GM12878 (cell line): ENCODE measurements around the gene DRICH1. TPM values are rescaled to one million over a fixed set of nuclear protein-coding genes. Genes with fewer than 3 reads are reported as not detected.

ENCODE experiments used
- ATAC-seq: fragments of 200-7000 bp; cut with Tn5 transposase; 3 replicates; pipeline ENCODE4 v1.9.1; 2020; ENCODE audit warnings: mild to moderate bottlenecking, moderate library complexity
- BruUV-seq: library from RNA; stranded (reverse); fragments of 400-500 nt; replicated peaks from 2 replicates; lab custom pipeline; 2021; lab: Mats Ljungman, UMichigan
- CTCF ChIA-PET: fragments of 300-600 bp; sonication (Branson Sonifier 250); formaldehyde crosslinking; extraction: SDS; loops from one replicate; lab custom pipeline; 2021; ENCODE audit warnings: inconsistent platforms; lab: Yijun Ruan, JAX
- POLR2A ChIA-PET: fragments of 350-600 bp; formaldehyde crosslinking; extraction: SDS; loops from one replicate; lab custom pipeline; 2021; ENCODE audit warnings: inconsistent platforms; lab: Charles Lee
- RAD21 ChIA-PET: fragments of 300-600 bp; sonication (Branson Sonifier 250); formaldehyde crosslinking; loops from one replicate; lab custom pipeline; 2023; ENCODE audit warnings: antibody characterized with exemption; ENCODE audit not compliant: unreplicated experiment; lab: Charles Lee
- SMC1A ChIA-PET: fragments of 300-600 bp; sonication (Branson Sonifier 250); formaldehyde crosslinking; loops from one replicate; lab custom pipeline; 2023; ENCODE audit not compliant: unreplicated experiment, uncharacterized antibody; lab: Charles Lee
- DNase-seq: peaks from one replicate; pipeline ENCODE4 v3.0.0-alpha.2; 2011; ENCODE audit warnings: low read depth, low spot score
- FAIRE-seq: peaks from 3 replicates; lab custom pipeline; 2011; peaks lifted over from hg19 to GRCh38; lab: Jason Lieb, UNC
- H2AFZ ChIP-seq: 2 replicates; pipeline ENCODE4 v1.6.0; 2011; ENCODE audit warnings: low read depth, low read length, control low read depth; ENCODE audit not compliant: control insufficient read depth
- H3K27ac ChIP-seq: 2 replicates; pipeline ENCODE4 v1.5.1; 2011; ENCODE audit warnings: control low read depth; ENCODE audit not compliant: control insufficient read depth, insufficient read depth
- H3K27me3 ChIP-seq, 2 experiments: replicated peaks in 1 of 2; 2 replicates each; pipeline versions ENCODE4 v1.6.0 to v1.6.1; 2011; ENCODE audit warnings: low read length in 1 of 2; ENCODE audit not compliant: control insufficient read depth in 2 of 2, insufficient read depth in 2 of 2
- H3K36me3 ChIP-seq, 2 experiments: 2 replicates each; pipeline ENCODE4 v1.5.1; 2011; ENCODE audit warnings: low read length in 1 of 2; ENCODE audit not compliant: control insufficient read depth in 2 of 2, insufficient read depth in 2 of 2
- H3K4me1 ChIP-seq: 2 replicates; pipeline ENCODE4 v1.6.1; 2011; ENCODE audit warnings: mild to moderate bottlenecking, low read length, moderate library complexity, mixed read lengths; ENCODE audit not compliant: control insufficient read depth, insufficient read depth
- H3K4me2 ChIP-seq: 2 replicates; pipeline ENCODE4 v1.6.0; 2011; ENCODE audit warnings: control low read depth; ENCODE audit not compliant: control insufficient read depth, insufficient read depth
- H3K4me3 ChIP-seq: fragments of 200-600 bp; sonication (generic); 2 replicates; pipeline ENCODE4 v1.5.1; 2016
- H3K79me2 ChIP-seq: 2 replicates; pipeline ENCODE4 v1.6.0; 2011; ENCODE audit warnings: low read length; ENCODE audit not compliant: control insufficient read depth, insufficient read depth
- H3K9ac ChIP-seq: 2 replicates; pipeline ENCODE4 v1.8.0; 2011; ENCODE audit warnings: low read length, control low read depth, mixed read lengths; ENCODE audit not compliant: control insufficient read depth, insufficient read depth
- H3K9me3 ChIP-seq: replicated peaks from 3 replicates; pipeline ENCODE4 v1.5.1; 2011; ENCODE audit warnings: mild to moderate bottlenecking, low read length; ENCODE audit not compliant: control insufficient read depth, insufficient read depth
- H4K20me1 ChIP-seq: 2 replicates; pipeline ENCODE4 v1.6.0; 2011; ENCODE audit not compliant: control insufficient read depth, insufficient read depth
- BACH1 ChIP-seq: fragments of 450-650 bp; IDR thresholded peaks from 2 replicates; pipeline ENCODE4 v1.6.1; 2017; ENCODE audit warnings: mild to moderate bottlenecking, borderline replicate concordance
- BCL11A ChIP-seq: IDR thresholded peaks from 2 replicates; pipeline ENCODE4 v1.6.1; 2011; ENCODE audit warnings: low read depth, low read length
- BRCA1 ChIP-seq: IDR thresholded peaks from 2 replicates; pipeline ENCODE4 v1.6.1; 2011; ENCODE audit warnings: low read depth, low read length, improper control_type of control experiment
- CBFB ChIP-seq: IDR thresholded peaks from 2 replicates; pipeline ENCODE4 v1.6.1; 2016; ENCODE audit warnings: antibody characterized with exemption, low read depth
- EZH2 ChIP-seq: IDR thresholded peaks from 2 replicates; pipeline ENCODE4 v1.6.1; 2012; ENCODE audit warnings: low read depth, mild to moderate bottlenecking, control low read depth, inconsistent platforms, low read length, borderline replicate concordance; ENCODE audit not compliant: control insufficient read depth
- MYB ChIP-seq: fragments of 150-350 bp; IDR thresholded peaks from 2 replicates; pipeline ENCODE4 v1.6.1; 2014; ENCODE audit warnings: mild to moderate bottlenecking, low read depth, low read length, borderline replicate concordance
- NBN ChIP-seq: fragments of 450-650 bp; IDR thresholded peaks from 2 replicates; pipeline ENCODE4 v1.6.1; 2016
- RBBP5 ChIP-seq: fragments of 200-600 bp; sonication (generic); conservative IDR thresholded peaks from 2 replicates; pipeline ENCODE4 v1.6.1; 2016
- WGBS: methylation state at CpG from one replicate; pipeline ENCODE4 v1.1.6; 2016; ENCODE audit warnings: low lambda C conversion rate; ENCODE audit not compliant: insufficient replicate concordance, insufficient coverage; ENCODE audit errors: missing lambda C conversion rate; 5-methylcytosine and 5-hydroxymethylcytosine counted together
- in situ Hi-C: fragments of 300-500 bp; cut with MboI; formaldehyde crosslinking; loops from 9 replicates; pipeline ENCODE4 v1.14.3; 2018; ENCODE audit warnings: mixed read lengths
- intact Hi-C: fragments of 100-400 bp; cut with micrococcal nuclease; formaldehyde crosslinking; loops from one replicate; pipeline ENCODE4 v1.14.2; 2022; ENCODE audit not compliant: unreplicated experiment
- polyA plus RNA-seq, 11 experiments: library from polyadenylated mRNA; depleted of rRNA in 4 of 11; unstranded in 6 of 11; stranded (reverse) in 5 of 11; fragments of >200 nt; fragmentation: Nextera tagmentation in 4 of 11; fragmentation: Illumina TruSeq in 1 of 11; extraction: Ambion mirVana in 4 of 11; extraction: Trizol in 1 of 11; gene quantifications; 1 replicate in 1 of 11; 2 replicates in 10 of 11; pipeline versions ENCODE4 v1.2.1 to v1.2.3, GENCODE V29; 2011 to 2016; ENCODE audit warnings: inconsistent platforms in 2 of 11, missing spikeins in 2 of 11, low read depth in 1 of 11
- total RNA-seq, 4 experiments: library from RNA; depleted of rRNA in 3 of 4; stranded (reverse); fragments of >200 nt in 3 of 4; fragmentation: Illumina TruSeq in 1 of 4; extraction: Trizol in 1 of 4; gene quantifications; 2 replicates each; pipeline versions ENCODE4 v1.2.1 to v1.2.3, GENCODE V29; 2013 to 2021
- TF ChIP-seq, protein P1 (sequence below): fragments of 450-650 bp; conservative IDR thresholded peaks from 2 replicates; pipeline ENCODE4 v1.6.1; 2017; ENCODE audit warnings: mild to moderate bottlenecking, moderate library complexity
- TF ChIP-seq, protein P2 (sequence below), 3 experiments: IDR thresholded peaks in 2 of 3; conservative IDR thresholded peaks in 1 of 3; 2 replicates each; pipeline ENCODE4 v1.5.1; 2011; ENCODE audit warnings: low read depth in 3 of 3, low read length in 3 of 3, mild to moderate bottlenecking in 3 of 3, control low read depth in 2 of 3, moderate library complexity in 2 of 3, inconsistent platforms in 1 of 3, mixed read lengths in 1 of 3; ENCODE audit not compliant: control insufficient read depth in 2 of 3, insufficient read depth in 1 of 3; ENCODE audit errors: extremely low read depth in 1 of 3
- TF ChIP-seq, protein P3 (sequence below): fragments of 450-650 bp; IDR thresholded peaks from 2 replicates; pipeline ENCODE4 v1.6.1; 2017; ENCODE audit warnings: mild to moderate bottlenecking

DRICH1 gene
- total and polyA plus RNA-seq, 10 of the 15 experiments (the other 5 are each of a cell fraction or from before 2014, with no cell fraction given) = not detected

- TF ChIP-seq, protein P1, sequence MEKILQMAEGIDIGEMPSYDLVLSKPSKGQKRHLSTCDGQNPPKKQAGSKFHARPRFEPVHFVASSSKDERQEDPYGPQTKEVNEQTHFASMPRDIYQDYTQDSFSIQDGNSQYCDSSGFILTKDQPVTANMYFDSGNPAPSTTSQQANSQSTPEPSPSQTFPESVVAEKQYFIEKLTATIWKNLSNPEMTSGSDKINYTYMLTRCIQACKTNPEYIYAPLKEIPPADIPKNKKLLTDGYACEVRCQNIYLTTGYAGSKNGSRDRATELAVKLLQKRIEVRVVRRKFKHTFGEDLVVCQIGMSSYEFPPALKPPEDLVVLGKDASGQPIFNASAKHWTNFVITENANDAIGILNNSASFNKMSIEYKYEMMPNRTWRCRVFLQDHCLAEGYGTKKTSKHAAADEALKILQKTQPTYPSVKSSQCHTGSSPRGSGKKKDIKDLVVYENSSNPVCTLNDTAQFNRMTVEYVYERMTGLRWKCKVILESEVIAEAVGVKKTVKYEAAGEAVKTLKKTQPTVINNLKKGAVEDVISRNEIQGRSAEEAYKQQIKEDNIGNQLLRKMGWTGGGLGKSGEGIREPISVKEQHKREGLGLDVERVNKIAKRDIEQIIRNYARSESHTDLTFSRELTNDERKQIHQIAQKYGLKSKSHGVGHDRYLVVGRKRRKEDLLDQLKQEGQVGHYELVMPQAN = no peak
Observed at GRCh38 chr22:23652711-23653110, 20.6 kb upstream of the DRICH1 start (continued).

GRCh38 chr22:23652286-23652685 lies 20.2 kb upstream of the DRICH1 start:
- TF ChIP-seq BRCA1 = no peak
- no peak for ATAC-seq
- no peaks in the 10 kb centered on the region for H3K79me2 ChIP-seq
- no peak overlapping the region for H2AFZ ChIP-seq
- no peaks in the 10 kb centered on the region for H3K27me3 ChIP-seq
- H3K9ac ChIP-seq = no peak overlapping the region
- no peaks in the 10 kb centered on the region for H3K4me1 ChIP-seq
- intact Hi-C loops = no loop called here
- FAIRE-seq = no peak
- BruUV-seq = no TSS peak
- no peaks in the 10 kb centered on the region for H3K36me3 ChIP-seq
- WGBS = 98% methylated on average over 7 of the region's 7 CpGs
- no peak overlapping the region for H3K4me2 ChIP-seq
- ChIA-PET POLR2A (no interaction called here), SMC1A (interaction anchor here (0.8 kb wide), 1 partner anchor 194 kb away, joined by 3 read pairs; no protein-coding TSS in a partner anchor), CTCF (no interaction called here), RAD21 (no interaction called here)
- no peak overlapping the region for H3K27ac ChIP-seq
- no peaks in the 10 kb centered on the region for H4K20me1 ChIP-seq
- in situ Hi-C loops = no loop called here
- H3K4me3 ChIP-seq = no peak overlapping the region
- no peaks in the 10 kb centered on the region for H3K9me3 ChIP-seq
- no peak for DNase-seq

GRCh38 chr22:23651676-23652075 lies 19.6 kb upstream of the DRICH1 start:
- Histone ChIP-seq H3K79me2 (no peaks in the 10 kb centered on the region), H3K27ac (no peak overlapping the region), H3K4me2 (no peak overlapping the region), H3K9ac (no peak overlapping the region), H4K20me1 (no peaks in the 10 kb centered on the region), H3K4me3 (no peak overlapping the region), H3K27me3 (no peaks in the 10 kb centered on the region), H2AFZ (no peak overlapping the region), H3K36me3 (no peaks in the 10 kb centered on the region), H3K9me3 (no peaks in the 10 kb centered on the region), H3K4me1 (no peaks in the 10 kb centered on the region)
- 97% methylated on average over 6 of the region's 6 CpGs for WGBS
- BruUV-seq = no TSS peak
- ChIA-PET SMC1A (interaction anchor here (0.8 kb wide), 1 partner anchor 195 kb away, joined by 3 read pairs; no protein-coding TSS in a partner anchor), RAD21 (no interaction called here), POLR2A (no interaction called here), CTCF (no interaction called here)
- in situ Hi-C loops (no loop called here), intact Hi-C loops (no loop called here)
- DNase-seq (no peak), ATAC-seq (no peak), FAIRE-seq (no peak)
- TF ChIP-seq CBFB (no peak), NBN (no peak), RBBP5 (no peak), BACH1 (no peak), EZH2 (no peak), BCL11A (no peak), MYB (no peak)
- TF ChIP-seq, protein P2, sequence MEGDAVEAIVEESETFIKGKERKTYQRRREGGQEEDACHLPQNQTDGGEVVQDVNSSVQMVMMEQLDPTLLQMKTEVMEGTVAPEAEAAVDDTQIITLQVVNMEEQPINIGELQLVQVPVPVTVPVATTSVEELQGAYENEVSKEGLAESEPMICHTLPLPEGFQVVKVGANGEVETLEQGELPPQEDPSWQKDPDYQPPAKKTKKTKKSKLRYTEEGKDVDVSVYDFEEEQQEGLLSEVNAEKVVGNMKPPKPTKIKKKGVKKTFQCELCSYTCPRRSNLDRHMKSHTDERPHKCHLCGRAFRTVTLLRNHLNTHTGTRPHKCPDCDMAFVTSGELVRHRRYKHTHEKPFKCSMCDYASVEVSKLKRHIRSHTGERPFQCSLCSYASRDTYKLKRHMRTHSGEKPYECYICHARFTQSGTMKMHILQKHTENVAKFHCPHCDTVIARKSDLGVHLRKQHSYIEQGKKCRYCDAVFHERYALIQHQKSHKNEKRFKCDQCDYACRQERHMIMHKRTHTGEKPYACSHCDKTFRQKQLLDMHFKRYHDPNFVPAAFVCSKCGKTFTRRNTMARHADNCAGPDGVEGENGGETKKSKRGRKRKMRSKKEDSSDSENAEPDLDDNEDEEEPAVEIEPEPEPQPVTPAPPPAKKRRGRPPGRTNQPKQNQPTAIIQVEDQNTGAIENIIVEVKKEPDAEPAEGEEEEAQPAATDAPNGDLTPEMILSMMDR (IDR thresholded peaks at IDR 0.05 in 2 of 3, conservative IDR thresholded peaks at IDR 0.05 in 1 of 3; ENCODE audit: control insufficient read depth in 2 of 3, extremely low read depth in 1 of 3, insufficient read depth in 1 of 3, low read depth in 3 of 3, low read length in 3 of 3) = no peak
- TF ChIP-seq, protein P3, sequence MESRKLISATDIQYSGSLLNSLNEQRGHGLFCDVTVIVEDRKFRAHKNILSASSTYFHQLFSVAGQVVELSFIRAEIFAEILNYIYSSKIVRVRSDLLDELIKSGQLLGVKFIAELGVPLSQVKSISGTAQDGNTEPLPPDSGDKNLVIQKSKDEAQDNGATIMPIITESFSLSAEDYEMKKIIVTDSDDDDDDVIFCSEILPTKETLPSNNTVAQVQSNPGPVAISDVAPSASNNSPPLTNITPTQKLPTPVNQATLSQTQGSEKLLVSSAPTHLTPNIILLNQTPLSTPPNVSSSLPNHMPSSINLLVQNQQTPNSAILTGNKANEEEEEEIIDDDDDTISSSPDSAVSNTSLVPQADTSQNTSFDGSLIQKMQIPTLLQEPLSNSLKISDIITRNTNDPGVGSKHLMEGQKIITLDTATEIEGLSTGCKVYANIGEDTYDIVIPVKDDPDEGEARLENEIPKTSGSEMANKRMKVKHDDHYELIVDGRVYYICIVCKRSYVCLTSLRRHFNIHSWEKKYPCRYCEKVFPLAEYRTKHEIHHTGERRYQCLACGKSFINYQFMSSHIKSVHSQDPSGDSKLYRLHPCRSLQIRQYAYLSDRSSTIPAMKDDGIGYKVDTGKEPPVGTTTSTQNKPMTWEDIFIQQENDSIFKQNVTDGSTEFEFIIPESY = no peak
